Glomerular endothelial cell (primary cell): ENCODE measurements around the gene PTPRS. TPM values are rescaled to one million over a fixed set of nuclear protein-coding genes. Genes with fewer than 3 reads are reported as not detected.
"Not testable (repeated sequence)": the region's sequence is repeated elsewhere in the genome, so short reads cannot be mapped to it uniquely, and the experiment has no call there.

Source experiments
- DNase-seq: peaks from one replicate; pipeline ENCODE4 v3.0.0-alpha.2; 2011; ENCODE audit warnings: low read depth, low spot score; ENCODE audit errors: extremely low read depth
- total RNA-seq: library from RNA; depleted of rRNA; stranded (reverse); fragments of >200 nt; gene quantifications from 2 replicates; pipeline ENCODE4 v1.2.3, GENCODE V29; 2015

Gene PTPRS
- 39.6 and 60.9 TPM in 2 replicates for total RNA-seq

DNA sequence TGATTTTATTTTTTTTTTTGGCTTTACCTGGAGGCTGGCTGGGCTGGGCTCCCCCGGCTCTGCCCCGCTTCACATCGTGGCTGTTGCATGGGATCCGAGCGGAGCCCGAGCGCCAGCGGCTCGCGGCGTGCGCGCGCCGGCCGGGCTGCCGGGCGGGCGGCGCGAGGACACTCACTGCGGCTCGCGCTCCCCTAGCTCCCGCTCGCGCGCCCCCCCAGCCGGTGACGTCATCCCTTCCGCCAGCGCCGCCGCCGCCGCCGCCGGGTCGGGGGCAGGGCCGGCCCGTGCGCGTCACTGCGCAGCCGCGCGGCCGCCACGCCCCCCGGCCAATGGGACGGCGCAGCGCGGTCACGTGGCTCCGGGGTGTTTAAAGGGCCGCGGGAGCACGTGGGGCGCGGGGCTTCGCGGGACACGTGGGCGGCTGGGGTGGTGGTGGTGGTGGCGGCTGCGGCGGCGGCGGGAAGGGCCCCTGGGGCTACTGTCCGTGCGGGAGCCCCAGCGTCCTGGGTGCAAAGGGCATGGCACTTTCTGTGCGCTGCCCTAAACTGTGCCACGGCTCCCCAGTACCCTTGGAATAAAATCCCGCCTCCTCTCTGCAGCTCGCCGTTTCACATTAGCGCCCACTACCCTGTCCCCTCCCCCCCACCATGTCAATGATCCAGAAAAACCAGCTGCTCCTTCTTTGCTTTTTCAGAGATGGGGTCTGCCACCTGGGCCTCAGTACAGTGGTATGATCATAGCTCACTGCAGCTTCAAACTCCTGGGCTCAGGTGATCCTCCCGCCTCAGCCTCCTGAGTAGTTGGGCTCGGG, at the start of gene PTPRS:
Gene PTPRS, minus strand, starts transcription at position 176 of the 811 bp plus-strand sequence. CDS start 54,672 bp downstream, outside the sequence.
- DNase-seq, result no peak

DNA sequence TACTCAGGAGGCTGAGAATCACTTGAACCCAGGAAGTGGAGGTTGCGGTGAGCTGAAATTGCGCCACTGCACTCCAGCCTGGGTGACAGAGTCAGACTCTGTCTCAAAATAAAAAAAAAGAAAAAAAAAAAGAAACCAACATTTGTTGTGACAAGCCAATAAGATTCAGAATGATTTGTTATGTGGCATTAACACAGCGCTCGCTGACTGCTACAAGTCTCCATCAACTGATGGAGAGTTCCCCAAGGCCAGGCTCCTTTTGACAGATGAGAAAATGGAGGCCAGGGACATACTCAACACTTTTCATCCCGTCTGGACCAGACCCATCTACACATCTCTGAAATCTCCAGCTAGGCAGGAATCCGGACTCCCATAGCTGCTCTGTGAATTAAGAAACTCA, 48.7 kb upstream of the PTPRS start:
- DNase-seq, result no peak

DNA sequence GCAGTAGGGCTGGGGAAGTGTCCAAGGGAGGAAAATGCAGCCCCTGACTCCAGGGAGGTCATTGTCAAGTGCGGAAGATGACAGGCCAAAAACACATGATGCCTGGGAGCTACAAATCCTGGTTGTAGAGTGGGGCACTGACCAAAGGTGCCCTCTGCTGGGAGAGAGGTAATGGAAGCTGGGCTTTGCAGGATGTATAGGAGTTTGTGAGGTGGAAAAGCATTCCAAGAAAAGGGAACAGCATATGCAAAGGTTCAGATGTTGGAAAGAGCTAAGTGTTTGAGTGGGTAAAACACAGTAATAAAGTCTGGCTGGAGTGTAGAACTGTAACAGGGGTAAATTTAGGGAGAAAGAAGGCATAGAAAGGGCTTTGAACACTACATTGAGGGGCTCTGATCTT, 46.9 kb upstream of the PTPRS start:
- no peak for DNase-seq

DNA sequence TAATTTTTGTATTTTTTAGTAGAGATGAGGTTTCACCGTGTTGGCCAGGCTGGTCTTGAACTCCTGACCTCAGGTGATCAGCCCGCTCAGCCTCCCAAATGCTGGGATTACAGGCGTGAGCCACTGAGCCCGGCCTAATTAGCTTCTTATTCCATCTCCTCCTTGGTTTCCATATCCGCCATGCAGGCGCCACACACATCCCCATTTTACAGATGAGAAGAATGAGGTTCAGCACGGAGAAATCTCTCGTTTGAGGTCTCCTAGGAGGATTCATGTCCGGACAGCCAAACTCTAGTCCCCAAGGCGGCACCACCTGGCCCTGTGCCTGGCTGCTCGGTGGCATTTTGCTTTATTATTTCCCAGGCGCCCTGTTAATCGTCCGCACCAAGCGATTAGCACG, 46.2 kb upstream of the PTPRS start:
- no peak for DNase-seq

DNA sequence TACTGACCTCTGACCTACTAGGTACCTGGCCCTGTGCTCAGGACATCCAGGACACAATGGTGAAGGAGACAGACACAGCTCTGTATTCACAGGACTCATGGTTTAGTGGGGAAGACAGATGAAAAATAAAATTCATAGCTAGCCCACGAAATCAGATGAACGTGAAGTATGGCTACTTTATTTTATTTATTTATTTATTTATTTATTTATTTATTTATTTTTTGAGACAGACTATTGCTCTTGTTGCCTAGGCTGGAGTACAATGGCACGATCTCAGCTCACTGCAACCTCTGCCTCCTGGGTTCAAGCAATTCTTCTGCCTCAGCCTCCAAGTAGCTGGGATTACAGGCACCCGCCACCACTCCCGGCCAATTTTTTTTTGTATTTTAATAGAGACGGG, 40.6 kb upstream of the PTPRS start:
- DNase-seq, result not testable (repeated sequence)

DNA sequence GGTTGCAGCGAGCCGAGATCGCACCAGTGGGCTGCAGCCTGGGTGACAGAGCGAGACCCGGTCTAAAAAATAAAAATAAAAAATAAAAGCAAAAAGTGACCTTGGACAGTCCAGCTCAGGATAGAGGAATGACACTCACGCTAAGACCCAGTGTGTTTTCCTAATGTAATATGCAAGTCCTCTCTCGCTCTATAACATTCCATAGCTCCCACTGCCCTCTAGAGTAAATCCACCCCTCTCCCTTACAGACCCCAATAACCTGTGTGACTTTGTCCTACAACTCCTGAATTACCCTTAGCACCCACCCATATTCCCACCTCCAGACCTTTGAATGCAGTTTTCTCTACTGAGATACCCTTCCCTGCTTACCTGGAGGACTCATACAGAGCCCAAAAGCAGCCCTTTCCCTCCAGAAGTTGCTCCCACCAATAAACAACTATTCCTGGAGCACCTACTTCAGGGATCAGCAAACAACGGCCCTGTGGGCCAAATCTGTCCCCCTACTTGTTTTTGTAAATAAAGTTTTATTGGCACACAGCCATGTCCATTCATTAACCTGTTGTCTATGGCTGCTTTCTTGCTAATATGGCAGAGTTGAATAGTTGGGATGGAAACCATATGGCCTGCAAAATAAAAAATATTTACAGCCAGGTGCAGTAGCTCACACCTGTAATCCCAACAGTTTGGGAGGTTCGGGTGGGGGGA, 39.8 kb upstream of the PTPRS start:
- no peak for DNase-seq

DNA sequence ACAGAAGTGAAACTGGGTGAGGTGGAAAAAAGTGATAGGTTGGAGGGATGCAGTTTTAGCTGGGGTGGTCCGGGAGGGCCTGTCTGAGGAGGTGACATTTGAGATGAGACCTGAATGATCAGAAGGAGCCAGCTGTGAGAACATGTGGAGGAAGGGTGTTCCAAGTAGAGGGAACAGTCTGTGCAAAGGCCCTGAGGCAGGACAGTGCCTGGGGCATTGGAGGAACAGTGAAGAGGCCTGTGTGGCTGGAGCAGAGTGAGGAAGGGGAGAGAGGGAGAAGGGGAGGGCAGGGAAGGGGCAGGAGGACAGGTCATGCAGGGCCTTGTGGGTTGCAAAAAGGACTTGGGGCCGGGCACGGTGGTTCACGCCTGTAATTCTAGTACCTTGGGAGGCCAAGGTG, 36.3 kb upstream of the PTPRS start:
- no peak for DNase-seq

DNA sequence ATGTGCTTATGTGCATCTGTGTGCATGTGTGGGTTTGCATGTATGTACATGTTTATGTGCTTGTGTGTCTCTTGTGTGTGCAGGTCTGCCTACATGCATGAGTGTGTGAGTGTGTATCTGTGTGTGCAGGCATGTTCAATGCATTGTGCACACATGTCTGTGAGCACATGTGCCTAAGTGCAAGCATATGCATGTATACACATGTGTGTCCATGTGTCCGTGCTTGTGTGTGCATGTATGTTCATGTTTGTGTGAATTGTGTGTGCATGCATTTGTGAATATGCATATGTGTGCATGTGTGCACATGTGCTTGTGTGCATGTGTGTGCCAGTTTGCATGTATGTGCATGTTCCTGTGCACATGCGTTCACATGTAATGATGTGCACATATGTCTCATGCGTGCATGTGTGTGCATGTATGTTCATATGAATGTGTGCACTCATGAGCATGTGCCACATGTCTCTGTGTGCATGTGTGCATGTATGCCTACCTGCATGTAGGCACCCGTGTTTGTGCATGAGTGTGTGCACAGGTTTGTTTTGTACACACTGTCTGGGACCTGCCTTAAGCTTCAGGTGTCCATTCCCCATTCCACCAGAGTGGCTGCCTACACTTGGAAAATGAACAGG, 32.1 kb upstream of the PTPRS start:
- DNase-seq, result no peak

DNA sequence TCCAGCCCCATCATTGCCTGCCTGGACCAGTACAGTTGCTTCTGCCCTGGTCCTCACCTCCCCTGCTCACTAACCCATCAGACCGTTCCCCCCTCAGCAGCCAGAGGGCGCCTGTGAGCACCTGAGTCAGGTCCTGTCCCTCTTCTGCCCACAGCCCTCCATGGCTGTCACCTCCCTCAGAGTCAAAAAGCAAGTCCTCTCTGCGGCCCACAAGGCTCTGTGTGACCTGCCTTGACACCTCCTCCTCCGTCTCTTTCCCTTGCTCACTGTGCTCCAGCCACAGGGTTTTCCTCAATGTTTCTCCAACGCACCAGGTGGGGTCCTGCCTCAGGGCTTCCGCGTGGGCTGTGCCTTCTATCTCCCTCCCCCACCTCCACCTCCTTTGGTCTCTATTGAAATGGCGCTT, 29.4 kb upstream of the PTPRS start:
- DNase-seq, result no peak

DNA sequence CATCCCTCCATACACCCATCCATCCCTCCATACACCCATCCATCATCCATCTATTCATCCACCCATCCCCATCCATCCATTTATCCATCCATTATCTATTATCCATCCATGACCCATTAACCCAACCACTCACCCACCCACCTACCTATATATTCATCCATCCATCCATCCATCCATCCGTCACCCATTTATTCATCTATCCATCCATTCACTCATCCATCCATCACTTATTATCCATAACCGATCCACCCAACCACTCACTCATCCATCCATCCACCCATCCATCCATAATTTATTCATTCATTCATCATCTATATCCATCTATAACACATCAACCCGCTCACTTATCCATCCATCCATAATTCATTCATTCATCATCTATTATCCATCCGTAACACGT, 28.7 kb upstream of the PTPRS start:
- DNase-seq, result no peak

DNA sequence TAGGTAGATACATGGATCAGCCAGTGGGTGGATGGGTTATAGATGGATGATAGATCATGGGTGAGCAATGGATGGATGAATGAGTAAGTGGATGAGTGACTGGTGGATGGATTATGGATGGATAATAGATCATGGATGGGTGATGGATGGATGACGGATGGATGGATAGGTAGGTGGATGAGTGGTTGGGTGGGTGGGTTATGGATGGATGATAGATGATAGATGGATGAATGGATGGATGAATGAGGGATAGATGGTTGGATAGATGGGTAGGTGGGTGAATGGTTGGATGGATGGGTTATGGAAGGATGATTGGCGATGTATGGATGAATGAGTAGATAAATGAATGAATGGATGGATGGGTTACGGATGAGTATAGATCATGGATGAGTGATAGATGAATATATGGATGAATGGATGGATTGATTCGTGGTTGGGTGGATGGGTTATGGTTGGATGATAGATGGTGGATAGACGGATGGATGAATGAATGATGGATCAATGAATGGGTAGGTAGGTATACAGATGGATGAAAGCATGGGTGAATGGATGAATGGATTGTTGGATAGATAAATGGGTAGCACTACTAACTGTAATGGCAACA, 27.0 kb upstream of the PTPRS start:
- DNase-seq, result no peak

DNA sequence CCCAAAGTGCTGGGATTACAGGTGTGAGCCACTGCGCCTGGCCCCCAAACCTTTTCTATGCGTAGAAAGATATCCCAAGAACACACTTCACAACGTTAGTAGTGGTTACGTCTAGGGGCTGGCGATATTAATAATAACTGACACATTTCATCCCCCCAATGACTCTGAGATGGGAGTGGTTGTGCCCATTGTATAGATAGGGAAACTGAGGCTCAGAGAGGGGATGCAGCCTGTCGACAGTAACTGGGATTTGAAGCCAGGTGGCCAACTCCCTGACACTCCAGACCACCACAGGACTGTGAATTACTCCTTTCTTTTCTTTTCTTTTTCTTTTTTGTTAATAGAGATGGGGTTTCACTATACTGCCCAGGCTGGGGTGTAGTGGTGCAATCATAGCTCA, 25.3 kb upstream of the PTPRS start:
- DNase-seq, result no peak

DNA sequence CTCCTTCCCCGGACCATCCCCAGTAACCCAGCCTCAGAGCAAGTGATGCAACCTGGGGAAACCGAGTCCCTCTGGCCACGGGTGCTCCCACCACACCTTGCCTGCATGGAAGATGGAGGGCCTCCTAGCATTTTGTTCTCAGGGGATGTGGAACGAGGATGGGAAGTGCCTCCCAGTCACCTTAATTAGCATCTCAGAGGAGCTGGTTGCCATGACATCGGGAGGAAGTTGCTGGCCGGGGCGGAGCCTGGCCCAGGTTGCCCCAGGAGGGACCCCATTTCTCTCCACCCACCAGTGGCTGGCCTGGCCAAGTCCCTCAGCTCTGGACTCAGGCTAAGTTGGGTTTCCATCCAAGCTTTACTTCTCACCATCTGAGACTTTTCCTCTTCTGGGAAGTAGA, 24.1 kb upstream of the PTPRS start:
- DNase-seq, result no peak

DNA sequence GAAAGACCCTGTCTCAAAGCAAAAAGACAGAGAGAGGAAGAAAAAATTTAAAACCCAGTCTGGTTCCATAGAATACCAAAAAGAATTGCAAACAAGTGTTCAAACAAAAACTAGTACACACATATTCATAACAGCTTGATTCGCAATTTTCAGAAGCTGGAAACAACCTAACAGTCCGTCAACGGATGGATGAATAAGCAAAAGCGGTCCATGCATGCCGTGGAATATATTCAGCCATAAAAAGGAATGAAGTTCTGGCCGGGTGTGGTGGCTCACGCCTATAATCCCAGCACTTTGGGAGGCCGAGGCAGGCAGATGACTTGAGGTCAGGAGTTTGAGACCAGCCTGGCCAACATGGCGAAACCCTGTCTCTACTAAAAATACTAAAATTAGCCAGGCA, 21.2 kb upstream of the PTPRS start:
- not testable (repeated sequence) for DNase-seq

DNA sequence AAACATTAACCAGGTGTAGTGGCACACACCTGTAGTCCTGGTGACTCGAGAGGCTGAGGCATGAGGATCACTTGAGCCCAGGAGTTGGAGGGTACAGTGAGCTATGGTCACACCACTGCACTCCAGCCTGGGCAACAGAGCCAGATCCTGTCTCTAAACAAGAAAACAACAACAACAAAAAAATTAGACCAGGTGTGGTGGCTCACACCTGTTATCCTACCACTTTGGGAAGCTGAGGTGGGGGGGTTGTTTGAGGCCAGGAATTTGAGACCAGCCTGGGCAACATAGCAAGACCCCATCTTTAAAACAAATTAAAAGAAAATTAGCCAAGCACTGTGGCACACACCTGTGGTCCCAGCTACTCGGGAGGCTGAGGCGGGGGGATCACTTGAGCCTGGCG, 20.8 kb upstream of the PTPRS start:
- DNase-seq, result no peak

DNA sequence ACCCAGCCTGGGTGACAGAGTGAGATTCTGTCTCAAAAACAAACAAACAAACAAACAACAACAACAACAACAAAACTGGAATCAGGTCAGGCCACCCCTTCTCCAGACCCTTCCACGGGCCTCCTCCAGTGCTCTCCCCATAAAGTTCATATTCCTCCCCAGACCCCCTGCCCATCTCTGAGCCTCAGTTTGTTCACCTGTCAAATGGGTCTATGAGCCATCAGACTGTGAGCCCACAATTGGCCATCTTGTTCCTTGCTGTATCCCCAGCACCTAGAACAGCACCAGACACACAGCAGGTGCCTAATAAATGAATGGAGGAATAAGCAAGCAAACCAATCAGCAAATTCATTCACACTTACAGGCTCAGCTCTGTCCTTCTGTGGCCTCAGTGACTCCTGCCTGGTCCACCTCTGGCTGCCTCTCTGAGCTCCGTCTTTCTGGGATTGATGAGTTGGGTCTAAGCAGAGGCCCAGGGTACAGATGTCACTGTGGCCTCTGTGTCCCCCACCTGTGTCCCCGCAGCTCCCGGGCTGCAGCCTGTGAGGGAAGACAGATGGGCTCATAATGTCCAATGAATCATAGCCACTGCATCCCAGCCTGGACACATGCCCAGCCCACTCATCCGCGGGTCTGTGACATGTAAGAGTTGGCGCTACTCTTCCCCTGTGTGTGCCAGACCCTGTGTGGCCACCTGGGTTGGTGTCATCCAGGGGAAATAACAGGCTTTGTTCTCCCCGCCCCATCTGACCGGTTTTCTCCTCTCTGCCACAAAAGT, 19.6 kb upstream of the PTPRS start:
- DNase-seq, result no peak

DNA sequence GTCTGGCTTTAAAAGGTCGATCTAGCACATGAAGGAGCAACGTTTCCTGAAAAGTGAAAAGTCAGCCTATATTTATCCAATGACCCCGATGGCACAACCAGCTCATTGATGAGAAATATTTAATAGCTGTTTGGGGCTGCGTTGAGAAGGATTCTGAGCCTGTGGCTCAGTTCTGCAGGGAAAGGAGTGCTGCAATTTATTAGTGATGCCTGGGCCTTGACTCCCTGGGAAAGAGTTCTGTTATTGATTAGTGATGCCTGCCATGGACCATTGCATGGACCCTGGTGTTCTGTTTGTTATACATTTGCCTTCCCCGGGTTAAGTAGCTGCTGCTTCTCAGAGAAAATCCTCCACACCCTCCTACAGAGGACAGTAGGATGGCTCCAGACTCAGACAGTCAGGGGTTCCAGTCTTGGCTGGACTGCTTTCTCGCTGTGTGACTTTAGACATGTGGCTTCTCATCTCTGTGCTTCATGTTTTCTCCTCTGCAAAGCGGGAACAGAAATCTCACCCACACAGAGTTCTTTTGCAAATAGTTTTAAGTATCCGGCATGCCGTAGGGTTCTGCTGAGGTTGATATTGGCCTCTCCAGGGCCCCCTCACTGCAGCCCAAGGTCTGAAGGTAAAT, 17.7 kb upstream of the PTPRS start:
- no peak for DNase-seq

DNA sequence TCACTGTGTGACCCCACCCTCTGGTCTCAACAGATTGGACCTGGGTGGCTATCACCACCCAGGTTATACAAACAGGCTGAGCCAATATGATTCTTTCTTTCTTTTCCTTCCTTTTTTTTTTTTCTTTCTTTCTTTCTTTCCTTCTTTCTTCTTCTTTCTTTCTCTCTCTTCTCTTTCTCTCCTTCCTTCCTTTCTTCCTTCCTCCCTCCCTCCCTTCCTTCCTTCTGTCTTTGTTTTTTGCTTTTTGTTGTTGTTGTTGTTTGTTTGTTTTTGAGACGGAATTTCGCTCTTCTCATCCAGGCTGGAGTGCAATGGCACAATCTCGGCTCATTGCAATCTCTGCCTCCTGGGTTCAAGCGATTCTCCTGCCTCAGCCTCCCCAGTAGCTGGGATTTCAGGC, 17.0 kb upstream of the PTPRS start:
- no peak for DNase-seq

DNA sequence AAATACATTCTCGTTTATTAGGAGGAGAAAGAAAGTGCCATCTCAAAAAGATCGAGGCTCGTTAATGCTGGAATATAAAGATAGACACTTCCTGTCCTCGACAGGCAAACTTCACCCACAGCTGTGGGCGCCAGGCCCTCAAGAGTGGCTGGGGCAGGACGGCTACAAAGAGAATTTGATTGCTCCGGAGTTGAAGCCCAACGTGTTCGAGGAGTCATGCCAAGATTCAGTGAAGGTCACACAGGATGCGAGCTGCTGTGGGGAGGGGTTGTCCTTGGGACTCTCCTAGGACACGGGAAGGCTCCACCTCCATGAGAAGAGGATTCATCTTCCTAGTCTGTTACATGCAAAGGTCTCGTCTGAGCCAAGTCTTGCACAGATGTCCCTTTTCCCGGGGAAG, 16.3 kb upstream of the PTPRS start:
- DNase-seq, result no peak

DNA sequence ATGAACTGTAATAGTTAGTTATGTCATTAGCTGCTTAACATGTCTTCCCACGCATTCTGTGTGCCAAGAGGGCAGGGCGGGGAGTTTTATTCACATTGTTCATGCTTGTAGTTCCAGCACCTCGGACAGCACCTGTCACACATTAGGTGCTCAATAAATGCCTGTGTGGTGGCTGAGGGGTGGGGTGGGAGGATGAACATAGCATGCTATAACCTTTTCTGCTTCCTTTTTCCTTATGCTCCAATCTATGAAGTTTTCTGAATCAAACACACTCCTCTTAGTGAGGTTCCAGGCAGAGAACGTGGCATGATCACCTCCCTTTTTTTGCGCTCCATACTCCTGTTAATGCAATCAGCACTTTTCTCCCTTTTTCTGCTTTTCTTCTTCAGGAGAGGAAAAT, 15.8 kb upstream of the PTPRS start:
- DNase-seq, result no peak
